ENCODE results near the gene CELF3.

CELF3 gene

GRCh38 chr1:151711044-151711800, 5.4 kb downstream of the CELF3 start:
- H3K4me3 ChIP-seq (ENCODE audit: low read depth, low read length), result no peak overlapping the region
- TF ChIP-seq ZBTB20 (tag by site-specific recombination; IDR thresholded peaks at IDR 0.05) (no peak), ZNF843 (tag by site-specific recombination; IDR thresholded peaks at IDR 0.05) (no peak), ZNF16 (tag by site-specific recombination; IDR thresholded peaks at IDR 0.05; ENCODE audit: low read depth) (no peak), ZNF2 (tag by site-specific recombination; IDR thresholded peaks at IDR 0.05) (no peak), ZNF184 (tag by site-specific recombination; IDR thresholded peaks at IDR 0.05) (no peak), ZNF530 (tag by site-specific recombination; IDR thresholded peaks at IDR 0.05; ENCODE audit: low read depth) (no peak), ZFHX2 (tag by site-specific recombination; conservative IDR thresholded peaks at IDR 0.05) (no peak), ZBTB1 (tag by site-specific recombination; IDR thresholded peaks at IDR 0.05) (no peak), PRDM4 (tag by site-specific recombination; IDR thresholded peaks at IDR 0.05) (no peak), ZNF654 (tag by site-specific recombination; IDR thresholded peaks at IDR 0.05; ENCODE audit: low read depth) (no peak), ZBTB48 (tag by site-specific recombination; IDR thresholded peaks at IDR 0.05) (no peak), ZNF558 (tag by site-specific recombination; IDR thresholded peaks at IDR 0.05) (no peak), ZNF510 (tag by site-specific recombination; IDR thresholded peaks at IDR 0.05; ENCODE audit: insufficient replicate concordance) (no peak), YY2 (tag by site-specific recombination; IDR thresholded peaks at IDR 0.05) (no peak)
- TF ChIP-seq, protein P1, sequence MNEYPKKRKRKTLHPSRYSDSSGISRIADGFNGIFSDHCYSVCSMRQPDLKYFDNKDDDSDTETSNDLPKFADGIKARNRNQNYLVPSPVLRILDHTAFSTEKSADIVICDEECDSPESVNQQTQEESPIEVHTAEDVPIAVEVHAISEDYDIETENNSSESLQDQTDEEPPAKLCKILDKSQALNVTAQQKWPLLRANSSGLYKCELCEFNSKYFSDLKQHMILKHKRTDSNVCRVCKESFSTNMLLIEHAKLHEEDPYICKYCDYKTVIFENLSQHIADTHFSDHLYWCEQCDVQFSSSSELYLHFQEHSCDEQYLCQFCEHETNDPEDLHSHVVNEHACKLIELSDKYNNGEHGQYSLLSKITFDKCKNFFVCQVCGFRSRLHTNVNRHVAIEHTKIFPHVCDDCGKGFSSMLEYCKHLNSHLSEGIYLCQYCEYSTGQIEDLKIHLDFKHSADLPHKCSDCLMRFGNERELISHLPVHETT (tag by site-specific recombination; IDR thresholded peaks at IDR 0.05), result no peak
- TF ChIP-seq, protein P2, sequence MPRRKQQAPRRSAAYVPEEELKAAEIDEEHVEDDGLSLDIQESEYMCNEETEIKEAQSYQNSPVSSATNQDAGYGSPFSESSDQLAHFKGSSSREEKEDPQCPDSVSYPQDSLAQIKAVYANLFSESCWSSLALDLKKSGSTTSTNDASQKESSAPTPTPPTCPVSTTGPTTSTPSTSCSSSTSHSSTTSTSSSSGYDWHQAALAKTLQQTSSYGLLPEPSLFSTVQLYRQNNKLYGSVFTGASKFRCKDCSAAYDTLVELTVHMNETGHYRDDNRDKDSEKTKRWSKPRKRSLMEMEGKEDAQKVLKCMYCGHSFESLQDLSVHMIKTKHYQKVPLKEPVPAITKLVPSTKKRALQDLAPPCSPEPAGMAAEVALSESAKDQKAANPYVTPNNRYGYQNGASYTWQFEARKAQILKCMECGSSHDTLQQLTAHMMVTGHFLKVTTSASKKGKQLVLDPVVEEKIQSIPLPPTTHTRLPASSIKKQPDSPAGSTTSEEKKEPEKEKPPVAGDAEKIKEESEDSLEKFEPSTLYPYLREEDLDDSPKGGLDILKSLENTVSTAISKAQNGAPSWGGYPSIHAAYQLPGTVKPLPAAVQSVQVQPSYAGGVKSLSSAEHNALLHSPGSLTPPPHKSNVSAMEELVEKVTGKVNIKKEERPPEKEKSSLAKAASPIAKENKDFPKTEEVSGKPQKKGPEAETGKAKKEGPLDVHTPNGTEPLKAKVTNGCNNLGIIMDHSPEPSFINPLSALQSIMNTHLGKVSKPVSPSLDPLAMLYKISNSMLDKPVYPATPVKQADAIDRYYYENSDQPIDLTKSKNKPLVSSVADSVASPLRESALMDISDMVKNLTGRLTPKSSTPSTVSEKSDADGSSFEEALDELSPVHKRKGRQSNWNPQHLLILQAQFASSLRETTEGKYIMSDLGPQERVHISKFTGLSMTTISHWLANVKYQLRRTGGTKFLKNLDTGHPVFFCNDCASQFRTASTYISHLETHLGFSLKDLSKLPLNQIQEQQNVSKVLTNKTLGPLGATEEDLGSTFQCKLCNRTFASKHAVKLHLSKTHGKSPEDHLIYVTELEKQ (tag by site-specific recombination; IDR thresholded peaks at IDR 0.05; ENCODE audit: borderline replicate concordance), result no peak
- H3K4me1 ChIP-seq (ENCODE audit: control insufficient read depth, insufficient read depth, low read length), result no peaks in the 10 kb centered on the region
- H3K27ac ChIP-seq (ENCODE audit: extremely low read depth, low read depth, low read length), result no peak overlapping the region
- H3K9me3 ChIP-seq (ENCODE audit: control insufficient read depth, insufficient read depth, low read depth, low read length), result no peaks in the 10 kb centered on the region
- ChIA-PET POLR2A (no interaction called here), CTCF (interaction anchor here (1.5 kb wide), 1 partner anchor 18 kb away, joined by 4 read pairs; no protein-coding TSS in a partner anchor)
- H3K36me3 ChIP-seq (ENCODE audit: control insufficient read depth in 2 of 2, insufficient read depth in 1 of 2, low read length in 2 of 2), result no peaks in the 10 kb centered on the region

GRCh38 chr1:151710187-151710840, 6.3 kb downstream of the CELF3 start:
- Histone ChIP-seq H3K27ac (ENCODE audit: extremely low read depth, low read depth, low read length) (no peak overlapping the region), H3K4me1 (ENCODE audit: control insufficient read depth, insufficient read depth, low read length) (no peaks in the 10 kb centered on the region), H3K36me3 (ENCODE audit: control insufficient read depth in 2 of 2, insufficient read depth in 1 of 2, low read length in 2 of 2) (no peaks in the 10 kb centered on the region), H3K9me3 (ENCODE audit: control insufficient read depth, insufficient read depth, low read depth, low read length) (no peaks in the 10 kb centered on the region), H3K4me3 (ENCODE audit: low read depth, low read length) (no peak overlapping the region)
- POLR2A ChIA-PET, result no interaction called here
- CTCF ChIA-PET, result interaction anchor here (1.5 kb wide), 1 partner anchor 17 kb away, joined by 4 read pairs; no protein-coding TSS in a partner anchor
- peak; percentile 41; the same call in 1 of the 2 replicates for TF ChIP-seq EGR2 (tag by site-specific recombination; IDR thresholded peaks at IDR 0.05; ENCODE audit: low read depth)
- no peak for TF ChIP-seq ZNF501 (tag by site-specific recombination; IDR thresholded peaks at IDR 0.05)
- no peak for TF ChIP-seq ZNF48 (tag by site-specific recombination; IDR thresholded peaks at IDR 0.05)
- TF ChIP-seq ZNF629 (tag by site-specific recombination; IDR thresholded peaks at IDR 0.05), result peak; percentile 58; the same call in 1 of the 2 replicates
- peak; percentile 77 for TF ChIP-seq ZFHX2 (tag by site-specific recombination; conservative IDR thresholded peaks at IDR 0.05)
- TF ChIP-seq ZSCAN5A (tag by site-specific recombination; IDR thresholded peaks at IDR 0.05), result no peak
- no peak for TF ChIP-seq ZNF571 (tag by site-specific recombination; IDR thresholded peaks at IDR 0.05)
- TF ChIP-seq, protein P3, sequence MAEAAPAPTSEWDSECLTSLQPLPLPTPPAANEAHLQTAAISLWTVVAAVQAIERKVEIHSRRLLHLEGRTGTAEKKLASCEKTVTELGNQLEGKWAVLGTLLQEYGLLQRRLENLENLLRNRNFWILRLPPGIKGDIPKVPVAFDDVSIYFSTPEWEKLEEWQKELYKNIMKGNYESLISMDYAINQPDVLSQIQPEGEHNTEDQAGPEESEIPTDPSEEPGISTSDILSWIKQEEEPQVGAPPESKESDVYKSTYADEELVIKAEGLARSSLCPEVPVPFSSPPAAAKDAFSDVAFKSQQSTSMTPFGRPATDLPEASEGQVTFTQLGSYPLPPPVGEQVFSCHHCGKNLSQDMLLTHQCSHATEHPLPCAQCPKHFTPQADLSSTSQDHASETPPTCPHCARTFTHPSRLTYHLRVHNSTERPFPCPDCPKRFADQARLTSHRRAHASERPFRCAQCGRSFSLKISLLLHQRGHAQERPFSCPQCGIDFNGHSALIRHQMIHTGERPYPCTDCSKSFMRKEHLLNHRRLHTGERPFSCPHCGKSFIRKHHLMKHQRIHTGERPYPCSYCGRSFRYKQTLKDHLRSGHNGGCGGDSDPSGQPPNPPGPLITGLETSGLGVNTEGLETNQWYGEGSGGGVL (tag by site-specific recombination; IDR thresholded peaks at IDR 0.05), result peak; percentile 70
